Upper lobe of left lung (tissue), 6 donors: ENCODE data around the gene SLC10A7. TPM values are rescaled to one million over a fixed set of nuclear protein-coding genes. Genes with fewer than 3 reads are reported as not detected.

Experiments
- ATAC-seq, 2 donors: fragments of 200-7000 bp; cut with Tn5 transposase; one replicate each; pipeline ENCODE4 v1.9.1; 2022; ENCODE audit warnings: mild to moderate bottlenecking in 2 of 2, moderate library complexity in 2 of 2; ENCODE audit not compliant: low FRiP score in 2 of 2
- DNase-seq, 2 donors: peaks; one replicate each; pipeline ENCODE4 v3.0.0-alpha.2; 2019 to 2020
- H3K27ac ChIP-seq, 4 donors: fragments of 200-600 bp; sonication (generic); one replicate each; pipeline ENCODE4 v1.5.1; 2016 to 2019
- H3K27me3 ChIP-seq, 4 donors: fragments of 200-600 bp; sonication (generic); one replicate each; pipeline ENCODE4 v1.5.1; 2017 to 2019
- H3K36me3 ChIP-seq, 4 donors: fragments of 200-600 bp; sonication (generic); one replicate each; pipeline ENCODE4 v1.5.1; 2016 to 2019
- H3K4me1 ChIP-seq, 4 donors: fragments of 200-600 bp; sonication (generic); one replicate each; pipeline ENCODE4 v1.5.1; 2018 to 2019
- H3K4me3 ChIP-seq, 4 donors: fragments of 200-600 bp; sonication (generic); one replicate each; pipeline ENCODE4 v1.5.1; 2017 to 2019; ENCODE audit warnings: mild to moderate bottlenecking in 2 of 4, moderate library complexity in 1 of 4
- H3K9me3 ChIP-seq, 4 donors: fragments of 200-600 bp; sonication (generic); one replicate each; pipeline ENCODE4 v1.5.1; 2018 to 2019
- EP300 ChIP-seq, 4 donors: sonication (generic); formaldehyde crosslinking; IDR thresholded peaks; one replicate each; pipeline ENCODE4 v1.5.1; 2017; ENCODE audit warnings: antibody characterized with exemption in 4 of 4, control low read depth in 2 of 4
- POLR2A ChIP-seq, 4 donors: fragments of 450-650 bp; IDR thresholded peaks; one replicate each; pipeline ENCODE4 v1.5.1; 2016 to 2017; ENCODE audit warnings: antibody characterized with exemption in 4 of 4, mild to moderate bottlenecking in 2 of 4
- POLR2AphosphoS5 ChIP-seq, 2 donors: sonication (generic); formaldehyde crosslinking; IDR thresholded peaks; one replicate each; pipeline ENCODE4 v1.5.1; 2017; ENCODE audit warnings: antibody characterized with exemption in 2 of 2
- WGBS, 2 donors: methylation state at CpG; one replicate each; pipeline ENCODE4 v1.1.5; 2017 to 2018; 5-methylcytosine and 5-hydroxymethylcytosine counted together
- total RNA-seq, 6 donors: library from RNA; depleted of rRNA in 4 of 6; stranded (reverse); fragments of >200 nt in 4 of 6; gene quantifications; one replicate each; pipeline versions ENCODE4 v1.1.0 to v1.2.1, GENCODE V29; 2016 to 2021
- TF ChIP-seq, protein P1 (sequence below), 6 experiments: fragments of 450-650 bp in 4 of 6; fragments of 200-600 bp in 2 of 6; sonication (generic) in 2 of 6; IDR thresholded peaks; one replicate each; pipeline ENCODE4 v1.5.1; 2016 to 2019; ENCODE audit warnings: antibody characterized with exemption in 6 of 6
- donor health status: DM: no; HTN: no; CAD: no; lungs with moderate emphysema.
- donor health status: DM: no; HTN: yes; CAD: no; lungs with severe emphysema.

The SLC10A7 gene
- total RNA-seq, 6 donors from 2014 or later, result 11.1 to 20.9 (median 14.1) TPM

GRCh38 chr4:146407669-146408084 lies 114.1 kb downstream of the SLC10A7 start:
- Histone ChIP-seq H3K4me1 (no peaks in the 10 kb centered on the region), H3K27ac (peak overlapping the region in 2 of 4 donors; percentile 18 to 73), H3K9me3 (no peaks in the 10 kb centered on the region), H3K4me3 (no peak overlapping the region), H3K27me3 (no peaks in the 10 kb centered on the region), H3K36me3 (no peaks in the 10 kb centered on the region)
- ATAC-seq, result no peak
- DNase-seq, result no peak
- TF ChIP-seq POLR2AphosphoS5 (IDR thresholded peaks at IDR 0.05), result peak in 1 of 2 donors; percentile 51
- TF ChIP-seq, protein P1, sequence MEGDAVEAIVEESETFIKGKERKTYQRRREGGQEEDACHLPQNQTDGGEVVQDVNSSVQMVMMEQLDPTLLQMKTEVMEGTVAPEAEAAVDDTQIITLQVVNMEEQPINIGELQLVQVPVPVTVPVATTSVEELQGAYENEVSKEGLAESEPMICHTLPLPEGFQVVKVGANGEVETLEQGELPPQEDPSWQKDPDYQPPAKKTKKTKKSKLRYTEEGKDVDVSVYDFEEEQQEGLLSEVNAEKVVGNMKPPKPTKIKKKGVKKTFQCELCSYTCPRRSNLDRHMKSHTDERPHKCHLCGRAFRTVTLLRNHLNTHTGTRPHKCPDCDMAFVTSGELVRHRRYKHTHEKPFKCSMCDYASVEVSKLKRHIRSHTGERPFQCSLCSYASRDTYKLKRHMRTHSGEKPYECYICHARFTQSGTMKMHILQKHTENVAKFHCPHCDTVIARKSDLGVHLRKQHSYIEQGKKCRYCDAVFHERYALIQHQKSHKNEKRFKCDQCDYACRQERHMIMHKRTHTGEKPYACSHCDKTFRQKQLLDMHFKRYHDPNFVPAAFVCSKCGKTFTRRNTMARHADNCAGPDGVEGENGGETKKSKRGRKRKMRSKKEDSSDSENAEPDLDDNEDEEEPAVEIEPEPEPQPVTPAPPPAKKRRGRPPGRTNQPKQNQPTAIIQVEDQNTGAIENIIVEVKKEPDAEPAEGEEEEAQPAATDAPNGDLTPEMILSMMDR (IDR thresholded peaks at IDR 0.05), result no peak
- peak in 1 of 4 donors; percentile 58 for TF ChIP-seq EP300 (IDR thresholded peaks at IDR 0.05)
- WGBS, 2 donors, result 48 to 58% methylated on average over 4 of the region's 4 CpGs

- ATAC-seq (no peak), DNase-seq (no peak)
- no peaks in the 10 kb centered on the region for H3K27me3 ChIP-seq
- no peak for TF ChIP-seq POLR2A (IDR thresholded peaks at IDR 0.05)
- no peak for TF ChIP-seq POLR2AphosphoS5 (IDR thresholded peaks at IDR 0.05)
- TF ChIP-seq, protein P1 (IDR thresholded peaks at IDR 0.05), result no peak
- TF ChIP-seq EP300 (IDR thresholded peaks at IDR 0.05), result no peak
- no peaks in the 10 kb centered on the region for H3K4me1 ChIP-seq
- 78% methylated on average over 3 of the region's 3 CpGs for WGBS, 2 donors
- H3K36me3 ChIP-seq, result no peaks in the 10 kb centered on the region
- no peak overlapping the region for H3K4me3 ChIP-seq
- peak overlapping the region in 1 of 4 donors; percentile 73 for H3K27ac ChIP-seq
- no peaks in the 10 kb centered on the region for H3K9me3 ChIP-seq
These were observed 114.5 kb downstream of the SLC10A7 start for GRCh38 chr4:146407257-146407656.

- 86 to 87% methylated on average over 2 of the region's 2 CpGs for WGBS, 2 donors
- TF ChIP-seq POLR2A (IDR thresholded peaks at IDR 0.05) (no peak), EP300 (IDR thresholded peaks at IDR 0.05) (no peak), POLR2AphosphoS5 (IDR thresholded peaks at IDR 0.05) (no peak)
- Histone ChIP-seq H3K27ac (no peak overlapping the region), H3K9me3 (no peaks in the 10 kb centered on the region), H3K4me3 (no peak overlapping the region), H3K4me1 (no peaks in the 10 kb centered on the region), H3K36me3 (no peaks in the 10 kb centered on the region), H3K27me3 (no peaks in the 10 kb centered on the region)
- ATAC-seq, result no peak
- DNase-seq, result no peak
These were observed 120.5 kb downstream of the SLC10A7 start for GRCh38 chr4:146401274-146401673.

DNA sequence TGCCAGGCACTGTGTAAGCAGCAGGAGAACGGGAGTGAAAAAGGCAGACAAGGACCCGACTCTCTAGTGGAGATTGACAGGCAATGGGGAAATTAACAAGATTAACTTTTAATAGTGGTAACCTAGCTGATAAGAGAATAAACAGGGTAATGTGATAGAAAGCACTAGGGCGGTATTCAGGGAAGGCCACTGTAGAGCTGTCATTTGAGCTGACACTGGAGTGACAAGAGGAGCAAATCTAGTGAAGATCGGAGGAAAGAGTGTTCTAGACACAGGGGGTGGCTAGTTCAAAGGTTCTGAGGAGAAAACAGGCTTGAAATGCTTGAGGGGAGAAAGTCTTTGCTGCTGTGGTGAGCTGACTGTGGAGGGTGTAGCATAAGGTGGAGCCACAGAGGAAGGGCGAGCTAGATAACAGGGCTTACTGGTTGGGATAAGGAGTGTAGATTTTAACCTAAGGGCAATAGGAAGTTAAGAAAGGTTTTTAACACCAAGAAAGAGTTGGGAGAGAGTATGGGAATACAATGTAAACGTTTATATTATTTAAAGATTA lies 122.8 kb downstream of the SLC10A7 start:
- no peaks in the 10 kb centered on the region for H3K9me3 ChIP-seq
- no peak for DNase-seq
- H3K4me1 ChIP-seq, result no peaks in the 10 kb centered on the region
- ATAC-seq, result no peak
- no peaks in the 10 kb centered on the region for H3K36me3 ChIP-seq
- H3K27me3 ChIP-seq, result no peaks in the 10 kb centered on the region
- WGBS, 2 donors, result 74 to 78% methylated on average over 6 of the region's 6 CpGs
- H3K27ac ChIP-seq, result no peak overlapping the region
- no peak overlapping the region for H3K4me3 ChIP-seq
- TF ChIP-seq POLR2A (IDR thresholded peaks at IDR 0.05), result no peak
- TF ChIP-seq, protein P1 (IDR thresholded peaks at IDR 0.05), result no peak
- no peak for TF ChIP-seq EP300 (IDR thresholded peaks at IDR 0.05)
- no peak for TF ChIP-seq POLR2AphosphoS5 (IDR thresholded peaks at IDR 0.05)

GRCh38 chr4:146398404-146398803 lies 123.3 kb downstream of the SLC10A7 start:
- Histone ChIP-seq H3K4me1 (no peaks in the 10 kb centered on the region), H3K4me3 (no peak overlapping the region), H3K36me3 (no peaks in the 10 kb centered on the region), H3K27me3 (no peaks in the 10 kb centered on the region), H3K27ac (no peak overlapping the region), H3K9me3 (no peaks in the 10 kb centered on the region)
- WGBS, 2 donors, result 82 to 94% methylated on average over 1 of the region's 1 CpG
- DNase-seq, result no peak
- TF ChIP-seq POLR2A (IDR thresholded peaks at IDR 0.05) (no peak), EP300 (IDR thresholded peaks at IDR 0.05) (no peak), POLR2AphosphoS5 (IDR thresholded peaks at IDR 0.05) (no peak)
- TF ChIP-seq, protein P1 (IDR thresholded peaks at IDR 0.05), result no peak
- ATAC-seq, result no peak
